GM12878 (cell line): ENCODE data around the gene NR0B1.

ENCODE experiments used
- CTCF ChIP-seq, 3 experiments: IDR thresholded peaks in 2 of 3; conservative IDR thresholded peaks in 1 of 3; 2 replicates each; pipeline ENCODE4 v1.5.1; 2011; ENCODE audit warnings: low read depth in 3 of 3, low read length in 3 of 3, mild to moderate bottlenecking in 3 of 3, control low read depth in 2 of 3, moderate library complexity in 2 of 3, inconsistent platforms in 1 of 3, mixed read lengths in 1 of 3; ENCODE audit not compliant: control insufficient read depth in 2 of 3, insufficient read depth in 1 of 3; ENCODE audit errors: extremely low read depth in 1 of 3
- EGR1 ChIP-seq, 2 experiments: IDR thresholded peaks; 1 replicate in 1 of 2; 2 replicates in 1 of 2; pipeline ENCODE4 v1.6.1; 2011 to 2012; ENCODE audit warnings: low read depth in 2 of 2, low read length in 2 of 2, borderline replicate concordance in 1 of 2, mild to moderate bottlenecking in 1 of 2, moderate library complexity in 1 of 2
- KDM1A ChIP-seq: fragments of 200-600 bp; sonication (generic); IDR thresholded peaks from 2 replicates; pipeline ENCODE4 v1.6.1; 2016; ENCODE audit warnings: borderline replicate concordance
- LARP7 ChIP-seq: fragments of 450-650 bp; IDR thresholded peaks from 2 replicates; pipeline ENCODE4 v1.6.1; 2017; ENCODE audit warnings: mild to moderate bottlenecking
- POLR2A ChIP-seq: IDR thresholded peaks from 2 replicates; pipeline ENCODE4 v1.6.1; 2011; ENCODE audit warnings: low read depth, mild to moderate bottlenecking, low read length
- POLR2AphosphoS5 ChIP-seq: IDR thresholded peaks from 2 replicates; pipeline ENCODE4 v1.6.1; 2011; ENCODE audit warnings: mild to moderate bottlenecking, low read length, inconsistent platforms
- RELA ChIP-seq: fragments of 450-650 bp; IDR thresholded peaks from 2 replicates; pipeline ENCODE4 v1.8.0; 2014; ENCODE audit warnings: borderline replicate concordance; ENCODE audit not compliant: partially characterized antibody
- SMARCA5 ChIP-seq: fragments of 450-650 bp; IDR thresholded peaks from 2 replicates; pipeline ENCODE4 v1.6.1; 2017; ENCODE audit warnings: mild to moderate bottlenecking
- TCF3 ChIP-seq: IDR thresholded peaks from 2 replicates; pipeline ENCODE4 v1.6.1; 2012; ENCODE audit warnings: low read depth, mild to moderate bottlenecking, low read length, borderline replicate concordance; ENCODE audit not compliant: insufficient read depth
- ZNF274 ChIP-seq: IDR thresholded peaks from one replicate; pipeline ENCODE4 v1.8.0; 2011; ENCODE audit not compliant: insufficient read length, insufficient read depth

GRCh38 chrX:30280428-30280827 lies 28.8 kb downstream of the NR0B1 start:
- no peak for TF ChIP-seq SMARCA5
- no peak for TF ChIP-seq POLR2AphosphoS5
- no peak for TF ChIP-seq TCF3
- TF ChIP-seq CTCF (IDR thresholded peaks at IDR 0.05 in 2 of 3, conservative IDR thresholded peaks at IDR 0.05 in 1 of 3; ENCODE audit: control insufficient read depth in 2 of 3, extremely low read depth in 1 of 3, insufficient read depth in 1 of 3, low read depth in 3 of 3, low read length in 3 of 3), result no peak
- TF ChIP-seq EGR1 (IDR thresholded peaks at IDR 0.05; ENCODE audit: borderline replicate concordance in 1 of 2, low read depth in 2 of 2, low read length in 2 of 2), result no peak
- TF ChIP-seq KDM1A, result no peak
- no peak for TF ChIP-seq ZNF274
- no peak for TF ChIP-seq RELA
- no peak for TF ChIP-seq POLR2A
- no peak for TF ChIP-seq LARP7
